GM12892 (cell line): ENCODE results near the gene PACS2.

Source experiments
- POLR2A ChIP-seq: IDR thresholded peaks from 2 replicates; pipeline ENCODE4 v1.6.1; 2011; ENCODE audit warnings: low read depth, low read length, control low read depth
- POLR2AphosphoS5 ChIP-seq: IDR thresholded peaks from 2 replicates; pipeline ENCODE4 v1.6.1; 2011; ENCODE audit warnings: low read depth, low read length, control low read depth
- TAF1 ChIP-seq: IDR thresholded peaks from 2 replicates; pipeline ENCODE4 v1.6.1; 2011; ENCODE audit warnings: low read depth, mild to moderate bottlenecking, control low read depth, low read length, borderline replicate concordance

- TF ChIP-seq POLR2AphosphoS5 = no peak
- TF ChIP-seq TAF1 = no peak
- no peak for TF ChIP-seq POLR2A
Observed at GRCh38 chr14:105315211-105315721, 718 bp downstream of the PACS2 start.
